ENCODE measurements around the gene CSGALNACT2.
A peak's percentile ranks its signal among the peaks of the same experiment; 100 is the strongest.

The CSGALNACT2 gene

GRCh38 chr10:43230909-43231522, 92.8 kb downstream of the CSGALNACT2 start:
- Histone ChIP-seq H3K27me3 (replicated peaks in 2 of 5; ENCODE audit: control insufficient read depth in 4 of 5, insufficient read depth in 5 of 5, low read length in 4 of 5) (peaks cover 0 to 33% (median 4%) of the 10 kb centered on the region in 5 experiments), H3K36me3 (ENCODE audit: control insufficient read depth in 4 of 4, insufficient read depth in 4 of 4, low read length in 3 of 4) (no peaks in the 10 kb centered on the region), H3K4me3 (ENCODE audit: control insufficient read depth in 1 of 7, extremely low read depth in 1 of 7, insufficient read depth in 4 of 7, low read depth in 2 of 7, low read length in 6 of 7) (no peak overlapping the region), H3K9me3 (ENCODE audit: control extremely low read depth in 1 of 5, control insufficient read depth in 4 of 5, insufficient read depth in 2 of 5, low read depth in 1 of 5, low read length in 4 of 5) (no peaks in the 10 kb centered on the region), H3K27ac (ENCODE audit: insufficient read depth in 1 of 2, low read depth in 1 of 2, low read length in 2 of 2, poor library complexity in 1 of 2, severe bottlenecking in 2 of 2) (no peak overlapping the region), H3K4me1 (ENCODE audit: control extremely low read depth in 1 of 4, control insufficient read depth in 4 of 4, insufficient read depth in 4 of 4, low read length in 3 of 4) (peaks cover 0 to 37% (median 34%) of the 10 kb centered on the region in 4 experiments)
- ChIA-PET CTCF (interaction anchor here (0.8 to 4.7 kb wide), 9 partner anchors 9 to 30 kb away, joined by 3 to 31 read pairs (median 4); no protein-coding TSS in a partner anchor), POLR2A (no interaction called here)
- no peak for DNase-seq
- WGBS (ENCODE audit: insufficient coverage): 95% methylated on average over 7 of the region's 8 CpGs

- peak; percentile 43 to 91 (median 89) for DNase-seq
- H3K9me3 ChIP-seq (ENCODE audit: control extremely low read depth in 1 of 5, control insufficient read depth in 4 of 5, insufficient read depth in 2 of 5, low read depth in 1 of 5, low read length in 4 of 5): no peaks in the 10 kb centered on the region
- H3K4me1 ChIP-seq (ENCODE audit: control extremely low read depth in 1 of 4, control insufficient read depth in 4 of 4, insufficient read depth in 4 of 4, low read length in 3 of 4): peaks cover 0 to 37% (median 34%) of the 10 kb centered on the region in 4 experiments
- 13% methylated on average over 6 of the region's 6 CpGs for WGBS (ENCODE audit: insufficient coverage)
- no peak overlapping the region for H3K27ac ChIP-seq (ENCODE audit: insufficient read depth in 1 of 2, low read depth in 1 of 2, low read length in 2 of 2, poor library complexity in 1 of 2, severe bottlenecking in 2 of 2)
- H3K4me3 ChIP-seq (ENCODE audit: control insufficient read depth in 1 of 7, extremely low read depth in 1 of 7, insufficient read depth in 4 of 7, low read depth in 2 of 7, low read length in 6 of 7): no peak overlapping the region
- POLR2A ChIA-PET: no interaction called here
- peaks cover 0 to 33% (median 4%) of the 10 kb centered on the region in 5 experiments for H3K27me3 ChIP-seq (replicated peaks in 2 of 5; ENCODE audit: control insufficient read depth in 4 of 5, insufficient read depth in 5 of 5, low read length in 4 of 5)
- CTCF ChIA-PET: interaction anchor here (1.3 to 4.7 kb wide), 4 partner anchors 10 to 28 kb away, joined by 3 to 31 read pairs (median 8); no protein-coding TSS in a partner anchor
- no peaks in the 10 kb centered on the region for H3K36me3 ChIP-seq (ENCODE audit: control insufficient read depth in 4 of 4, insufficient read depth in 4 of 4, low read length in 3 of 4)
Measured at GRCh38 chr10:43231523-43232078, 93.4 kb downstream of the CSGALNACT2 start.

GRCh38 chr10:43233601-43234430, 95.6 kb downstream of the CSGALNACT2 start:
- no peak overlapping the region for H3K4me3 ChIP-seq (ENCODE audit: control insufficient read depth in 1 of 7, extremely low read depth in 1 of 7, insufficient read depth in 4 of 7, low read depth in 2 of 7, low read length in 6 of 7)
- peaks cover 0 to 5% (median 0%) of the 10 kb centered on the region in 5 experiments for H3K9me3 ChIP-seq (ENCODE audit: control extremely low read depth in 1 of 5, control insufficient read depth in 4 of 5, insufficient read depth in 2 of 5, low read depth in 1 of 5, low read length in 4 of 5)
- CTCF ChIA-PET: interaction anchor here (1.0 to 4.7 kb wide), 6 partner anchors 12 to 31 kb away, joined by 3 to 31 read pairs (median 4); no protein-coding TSS in a partner anchor
- H3K27ac ChIP-seq (ENCODE audit: insufficient read depth in 1 of 2, low read depth in 1 of 2, low read length in 2 of 2, poor library complexity in 1 of 2, severe bottlenecking in 2 of 2): no peak overlapping the region
- DNase-seq: no peak
- H3K27me3 ChIP-seq (replicated peaks in 2 of 5; ENCODE audit: control insufficient read depth in 4 of 5, insufficient read depth in 5 of 5, low read length in 4 of 5): peaks cover 0 to 21% (median 0%) of the 10 kb centered on the region in 5 experiments
- no peaks in the 10 kb centered on the region for H3K36me3 ChIP-seq (ENCODE audit: control insufficient read depth in 4 of 4, insufficient read depth in 4 of 4, low read length in 3 of 4)
- peaks cover 0 to 34% (median 31%) of the 10 kb centered on the region in 4 experiments for H3K4me1 ChIP-seq (ENCODE audit: control extremely low read depth in 1 of 4, control insufficient read depth in 4 of 4, insufficient read depth in 4 of 4, low read length in 3 of 4)
- POLR2A ChIA-PET: no interaction called here
- WGBS (ENCODE audit: insufficient coverage): 97% methylated on average over 18 of the region's 19 CpGs

- H3K27ac ChIP-seq (ENCODE audit: insufficient read depth in 1 of 2, low read depth in 1 of 2, low read length in 2 of 2, poor library complexity in 1 of 2, severe bottlenecking in 2 of 2): no peak overlapping the region
- DNase-seq: no peak
- H3K4me1 ChIP-seq (ENCODE audit: control extremely low read depth in 1 of 4, control insufficient read depth in 4 of 4, insufficient read depth in 4 of 4, low read length in 3 of 4): peaks cover 0 to 27% (median 24%) of the 10 kb centered on the region in 4 experiments
- H3K27me3 ChIP-seq (replicated peaks in 2 of 5; ENCODE audit: control insufficient read depth in 4 of 5, insufficient read depth in 5 of 5, low read length in 4 of 5): peaks cover 0 to 14% (median 0%) of the 10 kb centered on the region in 5 experiments
- ChIA-PET CTCF (interaction anchor here (1.3 kb wide), 1 partner anchor 14 kb away, joined by 3 read pairs; no protein-coding TSS in a partner anchor), POLR2A (no interaction called here)
- WGBS (ENCODE audit: insufficient coverage): 98% methylated on average over 8 of the region's 9 CpGs
- H3K4me3 ChIP-seq (ENCODE audit: control insufficient read depth in 1 of 7, extremely low read depth in 1 of 7, insufficient read depth in 4 of 7, low read depth in 2 of 7, low read length in 6 of 7): no peak overlapping the region
- H3K9me3 ChIP-seq (ENCODE audit: control extremely low read depth in 1 of 5, control insufficient read depth in 4 of 5, insufficient read depth in 2 of 5, low read depth in 1 of 5, low read length in 4 of 5): peaks cover 0 to 7% (median 3%) of the 10 kb centered on the region in 5 experiments
- no peaks in the 10 kb centered on the region for H3K36me3 ChIP-seq (ENCODE audit: control insufficient read depth in 4 of 4, insufficient read depth in 4 of 4, low read length in 3 of 4)
Measured at GRCh38 chr10:43234471-43235041, 96.3 kb downstream of the CSGALNACT2 start.

Measured in common myeloid progenitor, CD34-positive (primary cell).